GM21529 (cell line): ENCODE data around the gene ZNF469.
"Not testable (repeated sequence)": the region's sequence is repeated elsewhere in the genome, so short reads cannot be mapped to it uniquely, and the experiment has no call there.

ENCODE experiments used
- ATAC-seq: cut with Tn5 transposase; IDR thresholded peaks from one replicate; pipeline ENCODE4 v1.9.1; 2021; ENCODE audit not compliant: unreplicated experiment

ZNF469 gene

GRCh38 chr16:88357317-88358022, 25.3 kb upstream of the ZNF469 start:
- no peak for ATAC-seq

GRCh38 chr16:88358023-88358420, 24.7 kb upstream of the ZNF469 start:
- no peak for ATAC-seq

- no peak for ATAC-seq
These were observed 23.8 kb upstream of the ZNF469 start for GRCh38 chr16:88359008-88359407.

- ATAC-seq, result not testable (repeated sequence)
These were observed 22.4 kb upstream of the ZNF469 start for GRCh38 chr16:88360401-88360800.

GRCh38 chr16:88360999-88361398, 21.8 kb upstream of the ZNF469 start:
- ATAC-seq, result no peak

GRCh38 chr16:88361775-88362174, 21.0 kb upstream of the ZNF469 start:
- no peak for ATAC-seq

- no peak for ATAC-seq
These were observed 19.4 kb upstream of the ZNF469 start for GRCh38 chr16:88363239-88363891.

GRCh38 chr16:88365244-88365865, 17.4 kb upstream of the ZNF469 start:
- no peak for ATAC-seq

GRCh38 chr16:88366032-88366703, 16.6 kb upstream of the ZNF469 start:
- ATAC-seq, result no peak

GRCh38 chr16:88366704-88367047, 16.1 kb upstream of the ZNF469 start:
- no peak for ATAC-seq

- ATAC-seq, result no peak
These were observed 15.2 kb upstream of the ZNF469 start for GRCh38 chr16:88367560-88367959.

- ATAC-seq, result no peak
These were observed 14.7 kb upstream of the ZNF469 start for GRCh38 chr16:88368036-88368435.

GRCh38 chr16:88368994-88369393, 13.8 kb upstream of the ZNF469 start:
- no peak for ATAC-seq

GRCh38 chr16:88369447-88370008, 13.2 kb upstream of the ZNF469 start:
- no peak for ATAC-seq

GRCh38 chr16:88370365-88370764, 12.4 kb upstream of the ZNF469 start:
- ATAC-seq, result no peak

- ATAC-seq, result no peak
These were observed 10.2 kb upstream of the ZNF469 start for GRCh38 chr16:88372522-88372921.

GRCh38 chr16:88373211-88373610, 9.5 kb upstream of the ZNF469 start:
- no peak for ATAC-seq

- ATAC-seq, result no peak
These were observed 8.7 kb upstream of the ZNF469 start for GRCh38 chr16:88373927-88374492.

- no peak for ATAC-seq
These were observed 8.0 kb upstream of the ZNF469 start for GRCh38 chr16:88374736-88375135.

- no peak for ATAC-seq
These were observed 7.4 kb upstream of the ZNF469 start for GRCh38 chr16:88375236-88375975.
